Right lobe of liver (tissue), 6 donors: Measurements from ENCODE around the gene CLEC3B. TPM values are rescaled to one million over a fixed set of nuclear protein-coding genes. Genes with fewer than 3 reads are reported as not detected.

Source experiments
- ATAC-seq, 4 donors: fragments of 200-7000 bp; cut with Tn5 transposase; one replicate each; pipeline ENCODE4 v1.9.1; 2020; ENCODE audit warnings: mild to moderate bottlenecking in 4 of 4, moderate library complexity in 4 of 4
- DNase-seq, 3 donors: peaks; one replicate each; pipeline ENCODE4 v3.0.0-alpha.2; 2020
- H3K27ac ChIP-seq, 3 donors: fragments of 200-600 bp; one replicate each; pipeline ENCODE4 v1.8.0; 2022
- H3K27me3 ChIP-seq, 2 donors: fragments of 200-600 bp; one replicate each; pipeline ENCODE4 v1.8.0; 2022
- H3K36me3 ChIP-seq, 4 donors: fragments of 200-600 bp; sonication (generic) in 1 of 4; one replicate each; pipeline versions ENCODE4 v1.5.1 to v1.8.0; 2017 to 2022; ENCODE audit warnings: control low read depth in 1 of 4
- H3K4me1 ChIP-seq, 4 donors: fragments of 200-600 bp; sonication (generic) in 1 of 4; one replicate each; pipeline versions ENCODE4 v1.5.1 to v1.8.0; 2017 to 2022; ENCODE audit warnings: control low read depth in 1 of 4
- H3K4me3 ChIP-seq, 3 donors: fragments of 200-600 bp; one replicate each; pipeline ENCODE4 v1.8.0; 2022
- H3K9me3 ChIP-seq, 4 donors: fragments of 200-600 bp; sonication (generic) in 1 of 4; one replicate each; pipeline versions ENCODE4 v1.5.1 to v1.8.0; 2017 to 2022; ENCODE audit warnings: control low read depth in 1 of 4
- CTCF ChIP-seq, 4 donors: fragments of 200-600 bp in 3 of 4; fragments of 450-650 bp in 1 of 4; IDR thresholded peaks; one replicate each; pipeline versions ENCODE4 v1.5.1 to v1.8.0; 2016 to 2022; ENCODE audit warnings: antibody characterized with exemption in 4 of 4, mild to moderate bottlenecking in 2 of 4
- POLR2A ChIP-seq: fragments of 450-650 bp; IDR thresholded peaks from one replicate; pipeline ENCODE4 v1.6.1; 2017; ENCODE audit warnings: antibody characterized with exemption, mild to moderate bottlenecking
- WGBS: methylation state at CpG from one replicate; pipeline ENCODE4 v1.1.6; 2018; ENCODE audit warnings: low coverage, low lambda C conversion rate; ENCODE audit not compliant: insufficient coverage; ENCODE audit errors: missing lambda C conversion rate; 5-methylcytosine and 5-hydroxymethylcytosine counted together
- intact Hi-C, 2 donors: fragments of 100-400 bp; cut with DNase I; formaldehyde crosslinking; loops; one replicate each; pipeline versions ENCODE4 v1.11.2 to v1.14.1; 2022
- total RNA-seq, 6 experiments: library from RNA; depleted of rRNA in 2 of 6; stranded (reverse); fragments of >200 nt in 2 of 6; fragmentation: NEBNext Ultra II Directional in 3 of 6; extraction: Animal tissue kit (Norgen Biotek cat#: 25700) in 3 of 6; gene quantifications; one replicate each; pipeline versions ENCODE4 v1.1.0 to v1.2.4, GENCODE V29; 2016 to 2023
- donor health status: DM: no; HTN: yes; CAD: no.
- donor health status: DM: no; HTN: no; CAD: no.
- donor health status: DM: no; HTN: no; CAD: no.
- donor health status: DM: no; HTN: yes; CAD: no.
- donor health status: DM: no; HTN: yes; CAD: no.

The CLEC3B gene
- total RNA-seq, 6 experiments from 2014 or later = 14.4 to 22.1 (median 19.6) TPM

GRCh38 chr3:45078910-45079522 lies 52.9 kb downstream of the CLEC3B start:
- H3K4me3 ChIP-seq = no peak overlapping the region
- TF ChIP-seq CTCF (IDR thresholded peaks at IDR 0.05) = no peak
- no peak for TF ChIP-seq POLR2A
- ATAC-seq = no peak
- H3K36me3 ChIP-seq = no peaks in the 10 kb centered on the region
- H3K4me1 ChIP-seq = no peaks in the 10 kb centered on the region
- H3K9me3 ChIP-seq = no peaks in the 10 kb centered on the region
- no peak overlapping the region for H3K27ac ChIP-seq
- no peaks in the 10 kb centered on the region for H3K27me3 ChIP-seq
- DNase-seq = no peak
- intact Hi-C loops = no loop called here
- 49% methylated on average over 7 of the region's 8 CpGs for WGBS

- ATAC-seq (no peak), DNase-seq (no peak)
- Histone ChIP-seq H3K36me3 (no peaks in the 10 kb centered on the region), H3K4me1 (no peaks in the 10 kb centered on the region), H3K4me3 (no peak overlapping the region), H3K27ac (no peak overlapping the region), H3K9me3 (no peaks in the 10 kb centered on the region), H3K27me3 (no peaks in the 10 kb centered on the region)
- 86% methylated on average over 1 of the region's 1 CpG for WGBS
- TF ChIP-seq CTCF (IDR thresholded peaks at IDR 0.05) = no peak
- TF ChIP-seq POLR2A = no peak
- intact Hi-C loops = no loop called here
These were observed 53.6 kb downstream of the CLEC3B start for GRCh38 chr3:45079715-45080114.

GRCh38 chr3:45080824-45081223 lies 54.7 kb downstream of the CLEC3B start:
- no peak for DNase-seq
- peak in 3 of 4 donors; percentile 21 to 26 (median 23) for ATAC-seq
- Histone ChIP-seq H3K27ac (no peak overlapping the region), H3K4me3 (no peak overlapping the region), H3K9me3 (no peaks in the 10 kb centered on the region), H3K27me3 (no peaks in the 10 kb centered on the region), H3K36me3 (no peaks in the 10 kb centered on the region), H3K4me1 (no peaks in the 10 kb centered on the region)
- 80% methylated on average over 1 of the region's 1 CpG for WGBS
- TF ChIP-seq CTCF (IDR thresholded peaks at IDR 0.05) = no peak
- no peak for TF ChIP-seq POLR2A
- intact Hi-C loops = no loop called here

GRCh38 chr3:45081506-45082141 lies 55.5 kb downstream of the CLEC3B start:
- DNase-seq = no peak
- no peak overlapping the region for H3K27ac ChIP-seq
- H3K9me3 ChIP-seq = no peaks in the 10 kb centered on the region
- H3K4me3 ChIP-seq = no peak overlapping the region
- WGBS = no CpG with 5 or more reads among the region's 2 CpGs
- intact Hi-C loops = no loop called here
- ATAC-seq = no peak
- H3K4me1 ChIP-seq = no peaks in the 10 kb centered on the region
- no peaks in the 10 kb centered on the region for H3K36me3 ChIP-seq
- H3K27me3 ChIP-seq = no peaks in the 10 kb centered on the region
- no peak for TF ChIP-seq CTCF (IDR thresholded peaks at IDR 0.05)
- TF ChIP-seq POLR2A = no peak
